HepG2 (cell line): ENCODE data around the gene MYLK. TPM values are rescaled to one million over a fixed set of nuclear protein-coding genes. Genes with fewer than 3 reads are reported as not detected.
A peak's percentile ranks its signal among the peaks of the same experiment; 100 is the strongest.

Experiments
- AKAP8 ChIP-seq: sonication (generic); formaldehyde crosslinking; IDR thresholded peaks from 2 replicates; pipeline ENCODE4 v1.5.1; 2020; ENCODE audit warnings: mild to moderate bottlenecking, missing genetic modification reagents
- ATF2 ChIP-seq: sonication (generic); formaldehyde crosslinking; IDR thresholded peaks from 2 replicates; pipeline ENCODE4 v1.4.0; 2020; ENCODE audit warnings: missing genetic modification reagents
- ATF5 ChIP-seq: sonication (generic); formaldehyde crosslinking; IDR thresholded peaks from 2 replicates; pipeline ENCODE4 v1.4.0; 2020; ENCODE audit warnings: mild to moderate bottlenecking, low read depth, missing genetic modification reagents
- ELF3 ChIP-seq: IDR thresholded peaks from 2 replicates; pipeline ENCODE4 v1.6.1; 2016; ENCODE audit warnings: missing genetic modification reagents, missing compliant biosample characterization
- ERF ChIP-seq: IDR thresholded peaks from 2 replicates; pipeline ENCODE4 v1.6.1; 2018; ENCODE audit warnings: missing biosample characterization, missing genetic modification reagents
- FOXO1 ChIP-seq: sonication (generic); formaldehyde crosslinking; IDR thresholded peaks from 2 replicates; pipeline ENCODE4 v1.4.0; 2020; ENCODE audit warnings: missing genetic modification reagents
- HNF4A ChIP-seq: sonication (generic); formaldehyde crosslinking; IDR thresholded peaks from 2 replicates; pipeline ENCODE4 v1.4.0; 2020; ENCODE audit warnings: missing genetic modification reagents
- MIER3 ChIP-seq: IDR thresholded peaks from 2 replicates; pipeline ENCODE4 v1.6.1; 2016; ENCODE audit warnings: missing compliant biosample characterization, borderline replicate concordance
- MIXL1 ChIP-seq: IDR thresholded peaks from 2 replicates; pipeline ENCODE4 v1.6.1; 2016
- PHF21A ChIP-seq: sonication (generic); formaldehyde crosslinking; IDR thresholded peaks from 2 replicates; pipeline ENCODE4 v1.5.0; 2020; ENCODE audit warnings: mild to moderate bottlenecking, missing genetic modification reagents
- RELA ChIP-seq: sonication (generic); formaldehyde crosslinking; IDR thresholded peaks from 2 replicates; pipeline ENCODE4 v1.4.0; 2020; ENCODE audit warnings: missing genetic modification reagents
- RXRB ChIP-seq: IDR thresholded peaks from 2 replicates; pipeline ENCODE4 v1.6.1; 2016; ENCODE audit warnings: borderline replicate concordance, missing genetic modification reagents, missing compliant biosample characterization
- SRSF1 ChIP-seq: fragments of 200-400 bp; formaldehyde crosslinking; optimal IDR thresholded peaks from 2 replicates; pipeline ENCODE3; 2017; ENCODE audit warnings: mild to moderate bottlenecking, low read depth, low read length, moderate library complexity
- SYNCRIP ChIP-seq: fragments of 200-400 bp; formaldehyde crosslinking; IDR thresholded peaks from 2 replicates; pipeline ENCODE4 v1.6.1; 2018; ENCODE audit warnings: mild to moderate bottlenecking, low read depth, low read length; ENCODE audit not compliant: insufficient read depth
- ZKSCAN8 ChIP-seq: IDR thresholded peaks from 2 replicates; pipeline ENCODE4 v1.6.1; 2016; ENCODE audit warnings: borderline replicate concordance, missing genetic modification reagents, missing compliant biosample characterization
- ZNF264 ChIP-seq: sonication (generic); formaldehyde crosslinking; IDR thresholded peaks from 2 replicates; pipeline ENCODE4 v1.4.0; 2020; ENCODE audit warnings: missing genetic modification reagents
- ZNF30 ChIP-seq: sonication (generic); formaldehyde crosslinking; IDR thresholded peaks from 2 replicates; pipeline ENCODE4 v1.5.0; 2020; ENCODE audit warnings: mild to moderate bottlenecking, missing genetic modification reagents
- ZNF564 ChIP-seq: sonication (generic); formaldehyde crosslinking; IDR thresholded peaks from 2 replicates; pipeline ENCODE4 v1.8.1; 2023; ENCODE audit warnings: mild to moderate bottlenecking, missing genetic modification reagents
- ZNF761 ChIP-seq: sonication (generic); formaldehyde crosslinking; conservative IDR thresholded peaks from 2 replicates; pipeline ENCODE4 v1.4.0; 2020; ENCODE audit warnings: mild to moderate bottlenecking, missing genetic modification reagents
- ZNF768 ChIP-seq: sonication (generic); formaldehyde crosslinking; IDR thresholded peaks from 2 replicates; pipeline ENCODE4 v1.4.0; 2020; ENCODE audit warnings: missing genetic modification reagents
- polyA plus RNA-seq, 8 experiments: library from polyadenylated mRNA; depleted of rRNA in 3 of 8; stranded (reverse) in 7 of 8; unstranded in 1 of 8; fragments of >200 nt; fragmentation: Illumina TruSeq in 4 of 8; extraction: Trizol in 4 of 8; gene quantifications; 2 replicates each; pipeline versions ENCODE4 v1.2.1 to v1.2.3, GENCODE V29; 2011 to 2016; ENCODE audit warnings: low read depth in 4 of 8, missing spikeins in 1 of 8, mixed read lengths in 1 of 8; ENCODE audit not compliant: insufficient read depth in 1 of 8
- total RNA-seq, 5 experiments: library from RNA; depleted of rRNA; stranded (reverse); fragments of >200 nt; fragmentation: Illumina TruSeq; extraction: Trizol; gene quantifications; 2 replicates each; pipeline ENCODE4 v1.2.3, GENCODE V29; 2016; ENCODE audit warnings: low read depth in 1 of 5
- TF ChIP-seq, protein P1 (sequence below): sonication (generic); formaldehyde crosslinking; IDR thresholded peaks from 2 replicates; pipeline ENCODE4 v1.4.0; 2020; ENCODE audit warnings: missing genetic modification reagents
- TF ChIP-seq, protein P2 (sequence below): sonication (generic); formaldehyde crosslinking; IDR thresholded peaks from 2 replicates; pipeline ENCODE4 v1.4.0; 2020; ENCODE audit warnings: missing genetic modification reagents
- TF ChIP-seq, protein P3 (sequence below): IDR thresholded peaks from 2 replicates; pipeline ENCODE4 v1.6.1; 2016
- TF ChIP-seq, protein P4 (sequence below): sonication (generic); formaldehyde crosslinking; IDR thresholded peaks from 2 replicates; pipeline ENCODE4 v1.9.0; 2022; ENCODE audit warnings: missing genetic modification reagents, mild to moderate bottlenecking, borderline replicate concordance

The MYLK gene
- total and polyA plus RNA-seq, 2 of the 13 experiments (the other 11 are each of a cell fraction or from before 2014, with no cell fraction given): 10.6 to 34.9 TPM

GRCh38 chr3:123755085-123755484 is 129.0 kb downstream of the MYLK start (continued):
- TF ChIP-seq, protein P1, sequence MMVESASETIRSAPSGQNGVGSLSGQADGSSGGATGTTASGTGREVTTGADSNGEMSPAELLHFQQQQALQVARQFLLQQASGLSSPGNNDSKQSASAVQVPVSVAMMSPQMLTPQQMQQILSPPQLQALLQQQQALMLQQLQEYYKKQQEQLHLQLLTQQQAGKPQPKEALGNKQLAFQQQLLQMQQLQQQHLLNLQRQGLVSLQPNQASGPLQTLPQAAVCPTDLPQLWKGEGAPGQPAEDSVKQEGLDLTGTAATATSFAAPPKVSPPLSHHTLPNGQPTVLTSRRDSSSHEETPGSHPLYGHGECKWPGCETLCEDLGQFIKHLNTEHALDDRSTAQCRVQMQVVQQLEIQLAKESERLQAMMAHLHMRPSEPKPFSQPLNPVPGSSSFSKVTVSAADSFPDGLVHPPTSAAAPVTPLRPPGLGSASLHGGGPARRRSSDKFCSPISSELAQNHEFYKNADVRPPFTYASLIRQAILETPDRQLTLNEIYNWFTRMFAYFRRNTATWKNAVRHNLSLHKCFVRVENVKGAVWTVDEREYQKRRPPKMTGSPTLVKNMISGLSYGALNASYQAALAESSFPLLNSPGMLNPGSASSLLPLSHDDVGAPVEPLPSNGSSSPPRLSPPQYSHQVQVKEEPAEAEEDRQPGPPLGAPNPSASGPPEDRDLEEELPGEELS (CRISPR knock-in tag): peak; percentile 69
- TF ChIP-seq ZKSCAN8 (CRISPR knock-in tag): peak; percentile 54; the same call in 1 of the 2 replicates
- peak; percentile 62 for TF ChIP-seq HNF4A (CRISPR knock-in tag)
- TF ChIP-seq SYNCRIP: no peak
- TF ChIP-seq ZNF30: no peak
- peak; percentile 86 for TF ChIP-seq ATF2 (CRISPR knock-in tag)
- TF ChIP-seq, protein P2, sequence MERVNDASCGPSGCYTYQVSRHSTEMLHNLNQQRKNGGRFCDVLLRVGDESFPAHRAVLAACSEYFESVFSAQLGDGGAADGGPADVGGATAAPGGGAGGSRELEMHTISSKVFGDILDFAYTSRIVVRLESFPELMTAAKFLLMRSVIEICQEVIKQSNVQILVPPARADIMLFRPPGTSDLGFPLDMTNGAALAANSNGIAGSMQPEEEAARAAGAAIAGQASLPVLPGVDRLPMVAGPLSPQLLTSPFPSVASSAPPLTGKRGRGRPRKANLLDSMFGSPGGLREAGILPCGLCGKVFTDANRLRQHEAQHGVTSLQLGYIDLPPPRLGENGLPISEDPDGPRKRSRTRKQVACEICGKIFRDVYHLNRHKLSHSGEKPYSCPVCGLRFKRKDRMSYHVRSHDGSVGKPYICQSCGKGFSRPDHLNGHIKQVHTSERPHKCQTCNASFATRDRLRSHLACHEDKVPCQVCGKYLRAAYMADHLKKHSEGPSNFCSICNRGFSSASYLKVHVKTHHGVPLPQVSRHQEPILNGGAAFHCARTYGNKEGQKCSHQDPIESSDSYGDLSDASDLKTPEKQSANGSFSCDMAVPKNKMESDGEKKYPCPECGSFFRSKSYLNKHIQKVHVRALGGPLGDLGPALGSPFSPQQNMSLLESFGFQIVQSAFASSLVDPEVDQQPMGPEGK (CRISPR knock-in tag): peak; percentile 79
- TF ChIP-seq ZNF264 (CRISPR knock-in tag): no peak
- TF ChIP-seq ELF3 (CRISPR knock-in tag): peak; percentile 51; the same call in 1 of the 2 replicates
- TF ChIP-seq ZNF768 (CRISPR knock-in tag): no peak
- TF ChIP-seq ZNF564: 0 out of 2 replicates have a peak, but pooled peaks have one; percentile 37
- peak; percentile 81; the same call in 1 of the 2 replicates for TF ChIP-seq ERF (CRISPR knock-in tag)
- no peak for TF ChIP-seq ATF5 (CRISPR knock-in tag)
- TF ChIP-seq, protein P3, sequence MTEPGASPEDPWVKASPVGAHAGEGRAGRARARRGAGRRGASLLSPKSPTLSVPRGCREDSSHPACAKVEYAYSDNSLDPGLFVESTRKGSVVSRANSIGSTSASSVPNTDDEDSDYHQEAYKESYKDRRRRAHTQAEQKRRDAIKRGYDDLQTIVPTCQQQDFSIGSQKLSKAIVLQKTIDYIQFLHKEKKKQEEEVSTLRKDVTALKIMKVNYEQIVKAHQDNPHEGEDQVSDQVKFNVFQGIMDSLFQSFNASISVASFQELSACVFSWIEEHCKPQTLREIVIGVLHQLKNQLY: 0 out of 2 replicates have a peak, but pooled peaks have one; percentile 22
- peak; percentile 51; the same call in 1 of the 2 replicates for TF ChIP-seq MIER3 (CRISPR knock-in tag)
- 0 out of 2 replicates have a peak, but pooled peaks have one; percentile 26 for TF ChIP-seq RELA (CRISPR knock-in tag)
- TF ChIP-seq RXRB (CRISPR knock-in tag): peak; percentile 70; the same call in 1 of the 2 replicates
- TF ChIP-seq PHF21A (CRISPR knock-in tag): peak; percentile 87
- peak; percentile 74 for TF ChIP-seq MIXL1 (CRISPR knock-in tag)
- no peak for TF ChIP-seq SRSF1
- TF ChIP-seq AKAP8 (CRISPR knock-in tag): no peak
- TF ChIP-seq, protein P4, sequence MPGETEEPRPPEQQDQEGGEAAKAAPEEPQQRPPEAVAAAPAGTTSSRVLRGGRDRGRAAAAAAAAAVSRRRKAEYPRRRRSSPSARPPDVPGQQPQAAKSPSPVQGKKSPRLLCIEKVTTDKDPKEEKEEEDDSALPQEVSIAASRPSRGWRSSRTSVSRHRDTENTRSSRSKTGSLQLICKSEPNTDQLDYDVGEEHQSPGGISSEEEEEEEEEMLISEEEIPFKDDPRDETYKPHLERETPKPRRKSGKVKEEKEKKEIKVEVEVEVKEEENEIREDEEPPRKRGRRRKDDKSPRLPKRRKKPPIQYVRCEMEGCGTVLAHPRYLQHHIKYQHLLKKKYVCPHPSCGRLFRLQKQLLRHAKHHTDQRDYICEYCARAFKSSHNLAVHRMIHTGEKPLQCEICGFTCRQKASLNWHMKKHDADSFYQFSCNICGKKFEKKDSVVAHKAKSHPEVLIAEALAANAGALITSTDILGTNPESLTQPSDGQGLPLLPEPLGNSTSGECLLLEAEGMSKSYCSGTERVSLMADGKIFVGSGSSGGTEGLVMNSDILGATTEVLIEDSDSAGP (CRISPR knock-in tag): peak; percentile 37; the same call in 1 of the 2 replicates
- TF ChIP-seq FOXO1 (CRISPR knock-in tag): peak; percentile 35; the same call in 1 of the 2 replicates
- TF ChIP-seq ZNF761: no peak
